ENCODE measurements around the gene TUBGCP3.

GRCh38 chr13:112529216-112529615 is 58.7 kb downstream of the TUBGCP3 start:
- TF ChIP-seq CTCF (IDR thresholded peaks at IDR 0.05; ENCODE audit: low read length) (no peak), EZH2 (IDR thresholded peaks at IDR 0.05; ENCODE audit: borderline replicate concordance, low read length) (no peak)

Measured in OCI-LY1 (cell line).